Endothelial cell of umbilical vein (primary cell): ENCODE results near the gene LMNTD1. TPM values are rescaled to one million over a fixed set of nuclear protein-coding genes. Genes with fewer than 3 reads are reported as not detected.

ENCODE experiments used
- BruUV-seq: library from RNA; stranded (reverse); fragments of 400-500 nt; replicated peaks from 2 replicates; lab custom pipeline; 2021; lab: Mats Ljungman, UMichigan
- CTCF ChIA-PET: fragments of 300-600, 350-600 bp; sonication (Branson Sonifier 250); formaldehyde crosslinking; loops from one replicate; lab custom pipeline; 2021; ENCODE audit warnings: antibody characterized with exemption, inconsistent platforms; lab: Charles Lee
- POLR2A ChIA-PET: fragments of 300-600, 350-600 bp; sonication (Branson Sonifier 250); formaldehyde crosslinking; loops from one replicate; lab custom pipeline; 2021; ENCODE audit warnings: antibody characterized with exemption, inconsistent platforms; lab: Charles Lee
- DNase-seq: peaks from one replicate; pipeline ENCODE4 v3.0.0-alpha.2; 2011; ENCODE audit warnings: low read depth, low spot score
- FAIRE-seq: peaks from 2 replicates; lab custom pipeline; 2011; peaks lifted over from hg19 to GRCh38; lab: Jason Lieb, UNC
- H2AFZ ChIP-seq: 2 replicates; pipeline ENCODE4 v1.6.0; 2012; ENCODE audit warnings: low read depth, low read length, control low read depth, inconsistent platforms
- H3K27ac ChIP-seq: 2 replicates; pipeline ENCODE4 v1.5.1; 2011; ENCODE audit warnings: low read depth, mild to moderate bottlenecking, control low read depth, low read length, moderate library complexity; ENCODE audit not compliant: insufficient read depth
- H3K27me3 ChIP-seq, 2 experiments: 2 replicates each; pipeline versions ENCODE4 v1.6.0 to v1.6.1; 2011; ENCODE audit warnings: low read length in 2 of 2, mixed read lengths in 1 of 2; ENCODE audit not compliant: control insufficient read depth in 2 of 2, insufficient read depth in 2 of 2
- H3K36me3 ChIP-seq, 2 experiments: 2 replicates in 1 of 2; 3 replicates in 1 of 2; pipeline ENCODE4 v1.5.1; 2011; ENCODE audit warnings: low read length in 2 of 2, mild to moderate bottlenecking in 1 of 2, moderate library complexity in 1 of 2; ENCODE audit not compliant: control insufficient read depth in 2 of 2, insufficient read depth in 2 of 2; ENCODE audit errors: extremely low read depth in 1 of 2
- H3K4me1 ChIP-seq: 3 replicates; pipeline ENCODE4 v1.5.1; 2011; ENCODE audit warnings: mild to moderate bottlenecking, low read length; ENCODE audit not compliant: control insufficient read depth, insufficient read depth; ENCODE audit errors: extremely low read depth
- H3K4me2 ChIP-seq: 2 replicates; pipeline ENCODE4 v1.6.1; 2011; ENCODE audit warnings: low read length, control low read depth, mixed read lengths; ENCODE audit not compliant: insufficient read depth
- H3K4me3 ChIP-seq, 3 experiments: fragments of 200-600 bp in 1 of 3; sonication (generic), shearing (Covaris generic) in 1 of 3; replicated peaks in 1 of 3; 2 replicates each; pipeline ENCODE4 v1.5.1; 2011 to 2016; ENCODE audit warnings: control low read depth in 3 of 3, low read length in 3 of 3, mild to moderate bottlenecking in 2 of 3, inconsistent platforms in 1 of 3, low read depth in 1 of 3, moderate library complexity in 1 of 3; ENCODE audit not compliant: insufficient read depth in 1 of 3
- H3K79me2 ChIP-seq: 2 replicates; pipeline ENCODE4 v1.6.0; 2012; ENCODE audit warnings: low read length, inconsistent platforms; ENCODE audit not compliant: control insufficient read depth, insufficient read depth
- H3K9ac ChIP-seq: replicated peaks from 2 replicates; pipeline ENCODE3; 2011; ENCODE audit warnings: low read length, control low read depth; ENCODE audit not compliant: insufficient read depth; ENCODE audit errors: extremely low read depth
- H3K9me1 ChIP-seq: replicated peaks from 3 replicates; pipeline ENCODE4 v1.6.0; 2011; ENCODE audit warnings: mild to moderate bottlenecking, low read length; ENCODE audit not compliant: control insufficient read depth, insufficient read depth; ENCODE audit errors: extremely low read depth
- H3K9me3 ChIP-seq: replicated peaks from 2 replicates; pipeline ENCODE4 v1.5.1; 2012; ENCODE audit warnings: low read length, inconsistent platforms; ENCODE audit not compliant: control insufficient read depth, insufficient read depth
- H4K20me1 ChIP-seq: replicated peaks from 2 replicates; pipeline ENCODE3; 2011; ENCODE audit warnings: mild to moderate bottlenecking, low read length; ENCODE audit not compliant: control insufficient read depth, insufficient read depth; ENCODE audit errors: extremely low read depth
- EZH2 ChIP-seq: IDR thresholded peaks from 2 replicates; pipeline ENCODE4 v1.6.1; 2012; ENCODE audit warnings: borderline replicate concordance, low read depth, mild to moderate bottlenecking, moderate library complexity, low read length, inconsistent platforms; ENCODE audit not compliant: severe bottlenecking
- FOS ChIP-seq: IDR thresholded peaks from 2 replicates; pipeline ENCODE4 v1.6.1; 2011; ENCODE audit warnings: mild to moderate bottlenecking, low read length, moderate library complexity, borderline replicate concordance; ENCODE audit not compliant: insufficient read depth
- JUN ChIP-seq: IDR thresholded peaks from 2 replicates; pipeline ENCODE4 v1.6.1; 2011; ENCODE audit warnings: borderline replicate concordance, low read depth; ENCODE audit not compliant: insufficient read length, insufficient read depth
- POLR2A ChIP-seq: IDR thresholded peaks from 2 replicates; pipeline ENCODE4 v1.6.1; 2012; ENCODE audit warnings: low read depth, mild to moderate bottlenecking, control low read depth, low read length
- dilution Hi-C: fragments of 300-500 bp; cut with MboI; formaldehyde crosslinking; loops from one replicate; pipeline ENCODE4 v1.15.0; 2019; ENCODE audit warnings: low sequenced_read_pairs; ENCODE audit not compliant: extremely low pct_ligation_motif_present
- intact Hi-C: fragments of 100-400 bp; cut with micrococcal nuclease; formaldehyde crosslinking; loops from one replicate; pipeline ENCODE4 v1.10.0; 2022
- polyA plus RNA-seq, 4 experiments: library from polyadenylated mRNA; depleted of rRNA in 3 of 4; stranded (reverse) in 3 of 4; unstranded in 1 of 4; fragments of >200 nt; gene quantifications; 2 replicates each; pipeline versions ENCODE4 v1.2.1 to v1.2.3, GENCODE V29; 2011 to 2012; ENCODE audit warnings: missing spikeins in 1 of 4
- total RNA-seq: library from RNA; stranded (reverse); gene quantifications from 2 replicates; pipeline ENCODE4 v1.2.3, GENCODE V29; 2021
- TF ChIP-seq, protein P1 (sequence below): IDR thresholded peaks from 2 replicates; pipeline ENCODE4 v1.6.1; 2011; ENCODE audit not compliant: insufficient read depth, insufficient read length

LMNTD1 gene
- total and polyA plus RNA-seq, 2 donors (not counting 3 experiments of a cell fraction or from before 2014, with no cell fraction given): not detected

DNA sequence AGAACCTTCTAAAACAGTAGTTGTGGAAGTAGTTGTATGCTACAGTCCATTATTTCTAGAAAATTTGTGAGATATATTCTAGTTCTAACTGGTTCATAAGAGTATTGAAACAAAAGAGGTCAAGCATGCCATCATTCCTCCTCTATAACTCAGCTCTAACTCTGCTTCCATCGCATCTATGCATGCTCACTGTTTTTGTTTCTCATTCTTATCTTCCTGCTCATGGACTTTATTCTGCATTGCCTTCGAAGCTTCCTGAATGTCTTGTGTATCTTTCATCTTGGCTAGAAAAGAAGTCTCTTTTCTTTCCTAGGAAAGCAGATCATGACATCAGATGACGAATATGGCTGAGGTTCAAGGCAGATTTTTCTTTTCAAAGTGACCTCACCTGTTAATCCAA lies 402 bp downstream of the LMNTD1 start:
- no peak overlapping the region for H3K4me3 ChIP-seq
- no peaks in the 10 kb centered on the region for H3K9me3 ChIP-seq
- no peaks in the 10 kb centered on the region for H3K4me1 ChIP-seq
- TF ChIP-seq POLR2A (no peak), EZH2 (no peak)
- TF ChIP-seq, protein P1, sequence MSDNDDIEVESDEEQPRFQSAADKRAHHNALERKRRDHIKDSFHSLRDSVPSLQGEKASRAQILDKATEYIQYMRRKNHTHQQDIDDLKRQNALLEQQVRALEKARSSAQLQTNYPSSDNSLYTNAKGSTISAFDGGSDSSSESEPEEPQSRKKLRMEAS: no peak
- intact Hi-C loops: loop anchor here (10.0 kb wide), 1 partner anchor 308 kb away; no protein-coding TSS in a partner anchor
- no peaks in the 10 kb centered on the region for H3K79me2 ChIP-seq
- ChIA-PET POLR2A (no interaction called here), CTCF (interaction anchor here (0.9 to 1.4 kb wide), 2 partner anchors 16 to 117 kb away, joined by 3 to 4 read pairs; no protein-coding TSS in a partner anchor)
- FAIRE-seq (no peak), DNase-seq (no peak)
- no peak overlapping the region for H3K27ac ChIP-seq
- no TSS peak for BruUV-seq
- H4K20me1 ChIP-seq: no peaks in the 10 kb centered on the region
- H3K9ac ChIP-seq: no peak overlapping the region
- H3K36me3 ChIP-seq: no peaks in the 10 kb centered on the region
- H3K9me1 ChIP-seq: no peaks in the 10 kb centered on the region
- H3K4me2 ChIP-seq: no peak overlapping the region
- peaks cover 0 to 2% of the 10 kb centered on the region in 2 experiments for H3K27me3 ChIP-seq
- dilution Hi-C loops: no loop called here
- no peak overlapping the region for H2AFZ ChIP-seq

DNA sequence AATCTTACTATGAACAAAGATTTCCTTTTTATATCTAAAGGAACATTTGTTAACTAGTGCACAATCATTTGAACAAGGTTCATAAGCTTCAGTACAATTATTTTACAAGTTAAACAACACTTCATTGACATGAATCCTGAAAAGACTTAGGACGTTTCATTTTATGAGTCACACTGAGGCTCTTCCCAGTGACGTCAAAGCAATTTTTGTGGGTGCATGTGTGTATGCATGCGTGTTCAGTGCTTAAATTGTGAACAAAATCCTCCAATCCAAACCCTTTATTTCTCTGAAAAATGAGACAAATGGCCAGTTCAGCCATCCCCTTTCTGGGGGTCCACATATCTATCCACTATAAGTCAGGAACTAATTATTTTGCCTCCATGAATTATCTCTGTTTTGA lies 2.9 kb downstream of the LMNTD1 start:
- no TSS peak for BruUV-seq
- H3K9me3 ChIP-seq: no peaks in the 10 kb centered on the region
- H3K4me1 ChIP-seq: no peaks in the 10 kb centered on the region
- no peak overlapping the region for H3K4me2 ChIP-seq
- H3K27me3 ChIP-seq: peaks cover 0 to 2% of the 10 kb centered on the region in 2 experiments
- no peak overlapping the region for H3K9ac ChIP-seq
- no peak for TF ChIP-seq EZH2
- no peak for TF ChIP-seq JUN
- no peak for TF ChIP-seq FOS
- dilution Hi-C loops (no loop called here), intact Hi-C loops (loop anchor here (10.0 kb wide), 1 partner anchor 305 kb away; no protein-coding TSS in a partner anchor)
- CTCF ChIA-PET: no interaction called here
- FAIRE-seq (no peak), DNase-seq (no peak)
- H3K36me3 ChIP-seq: no peaks in the 10 kb centered on the region
- POLR2A ChIA-PET: no interaction called here
- H4K20me1 ChIP-seq: no peaks in the 10 kb centered on the region
- H3K4me3 ChIP-seq: no peak overlapping the region
- H2AFZ ChIP-seq: no peak overlapping the region
- no peak overlapping the region for H3K27ac ChIP-seq
- no peaks in the 10 kb centered on the region for H3K9me1 ChIP-seq
- H3K79me2 ChIP-seq: no peaks in the 10 kb centered on the region
